Endothelial cell of umbilical vein (primary cell): ENCODE results near the gene BDKRB2. TPM values are rescaled to one million over a fixed set of nuclear protein-coding genes. Genes with fewer than 3 reads are reported as not detected.

Experiments
- BruUV-seq: library from RNA; stranded (reverse); fragments of 400-500 nt; replicated peaks from 2 replicates; lab custom pipeline; 2021; lab: Mats Ljungman, UMichigan
- CTCF ChIA-PET: fragments of 300-600, 350-600 bp; sonication (Branson Sonifier 250); formaldehyde crosslinking; loops from one replicate; lab custom pipeline; 2021; ENCODE audit warnings: antibody characterized with exemption, inconsistent platforms; lab: Charles Lee
- POLR2A ChIA-PET: fragments of 300-600, 350-600 bp; sonication (Branson Sonifier 250); formaldehyde crosslinking; loops from one replicate; lab custom pipeline; 2021; ENCODE audit warnings: antibody characterized with exemption, inconsistent platforms; lab: Charles Lee
- DNase-seq: peaks from one replicate; pipeline ENCODE4 v3.0.0-alpha.2; 2011; ENCODE audit warnings: low read depth, low spot score
- FAIRE-seq: peaks from 2 replicates; lab custom pipeline; 2011; peaks lifted over from hg19 to GRCh38; lab: Jason Lieb, UNC
- H2AFZ ChIP-seq: 2 replicates; pipeline ENCODE4 v1.6.0; 2012; ENCODE audit warnings: low read depth, low read length, control low read depth, inconsistent platforms
- H3K27ac ChIP-seq: 2 replicates; pipeline ENCODE4 v1.5.1; 2011; ENCODE audit warnings: low read depth, mild to moderate bottlenecking, control low read depth, low read length, moderate library complexity; ENCODE audit not compliant: insufficient read depth
- H3K27me3 ChIP-seq, 2 experiments: 2 replicates each; pipeline versions ENCODE4 v1.6.0 to v1.6.1; 2011; ENCODE audit warnings: low read length in 2 of 2, mixed read lengths in 1 of 2; ENCODE audit not compliant: control insufficient read depth in 2 of 2, insufficient read depth in 2 of 2
- H3K36me3 ChIP-seq, 2 experiments: 2 replicates in 1 of 2; 3 replicates in 1 of 2; pipeline ENCODE4 v1.5.1; 2011; ENCODE audit warnings: low read length in 2 of 2, mild to moderate bottlenecking in 1 of 2, moderate library complexity in 1 of 2; ENCODE audit not compliant: control insufficient read depth in 2 of 2, insufficient read depth in 2 of 2; ENCODE audit errors: extremely low read depth in 1 of 2
- H3K4me1 ChIP-seq: 3 replicates; pipeline ENCODE4 v1.5.1; 2011; ENCODE audit warnings: mild to moderate bottlenecking, low read length; ENCODE audit not compliant: control insufficient read depth, insufficient read depth; ENCODE audit errors: extremely low read depth
- H3K4me2 ChIP-seq: 2 replicates; pipeline ENCODE4 v1.6.1; 2011; ENCODE audit warnings: low read length, control low read depth, mixed read lengths; ENCODE audit not compliant: insufficient read depth
- H3K4me3 ChIP-seq, 3 experiments: fragments of 200-600 bp in 1 of 3; sonication (generic), shearing (Covaris generic) in 1 of 3; replicated peaks in 1 of 3; 2 replicates each; pipeline ENCODE4 v1.5.1; 2011 to 2016; ENCODE audit warnings: control low read depth in 3 of 3, low read length in 3 of 3, mild to moderate bottlenecking in 2 of 3, inconsistent platforms in 1 of 3, low read depth in 1 of 3, moderate library complexity in 1 of 3; ENCODE audit not compliant: insufficient read depth in 1 of 3
- H3K79me2 ChIP-seq: 2 replicates; pipeline ENCODE4 v1.6.0; 2012; ENCODE audit warnings: low read length, inconsistent platforms; ENCODE audit not compliant: control insufficient read depth, insufficient read depth
- H3K9ac ChIP-seq: replicated peaks from 2 replicates; pipeline ENCODE3; 2011; ENCODE audit warnings: low read length, control low read depth; ENCODE audit not compliant: insufficient read depth; ENCODE audit errors: extremely low read depth
- H3K9me1 ChIP-seq: replicated peaks from 3 replicates; pipeline ENCODE4 v1.6.0; 2011; ENCODE audit warnings: mild to moderate bottlenecking, low read length; ENCODE audit not compliant: control insufficient read depth, insufficient read depth; ENCODE audit errors: extremely low read depth
- H3K9me3 ChIP-seq: replicated peaks from 2 replicates; pipeline ENCODE4 v1.5.1; 2012; ENCODE audit warnings: low read length, inconsistent platforms; ENCODE audit not compliant: control insufficient read depth, insufficient read depth
- H4K20me1 ChIP-seq: replicated peaks from 2 replicates; pipeline ENCODE3; 2011; ENCODE audit warnings: mild to moderate bottlenecking, low read length; ENCODE audit not compliant: control insufficient read depth, insufficient read depth; ENCODE audit errors: extremely low read depth
- CTCF ChIP-seq, 2 donors: IDR thresholded peaks; 1 replicate in 1 of 2; 2 replicates in 1 of 2; pipeline ENCODE4 v1.5.1; 2011; ENCODE audit warnings: low read length in 2 of 2, mild to moderate bottlenecking in 2 of 2, moderate library complexity in 2 of 2, control low read depth in 1 of 2, inconsistent platforms in 1 of 2, low read depth in 1 of 2; ENCODE audit not compliant: insufficient read depth in 1 of 2; ENCODE audit errors: extremely low read depth in 1 of 2
- EZH2 ChIP-seq: IDR thresholded peaks from 2 replicates; pipeline ENCODE4 v1.6.1; 2012; ENCODE audit warnings: borderline replicate concordance, low read depth, mild to moderate bottlenecking, moderate library complexity, low read length, inconsistent platforms; ENCODE audit not compliant: severe bottlenecking
- FOS ChIP-seq: IDR thresholded peaks from 2 replicates; pipeline ENCODE4 v1.6.1; 2011; ENCODE audit warnings: mild to moderate bottlenecking, low read length, moderate library complexity, borderline replicate concordance; ENCODE audit not compliant: insufficient read depth
- GATA2 ChIP-seq: IDR thresholded peaks from 2 replicates; pipeline ENCODE4 v1.7.0; 2011; ENCODE audit warnings: low read depth, mild to moderate bottlenecking, moderate library complexity, mixed read lengths, low read length; ENCODE audit not compliant: insufficient read length, insufficient read depth
- JUN ChIP-seq: IDR thresholded peaks from 2 replicates; pipeline ENCODE4 v1.6.1; 2011; ENCODE audit warnings: borderline replicate concordance, low read depth; ENCODE audit not compliant: insufficient read length, insufficient read depth
- MAX ChIP-seq: IDR thresholded peaks from 2 replicates; pipeline ENCODE4 v1.6.1; 2011; ENCODE audit not compliant: insufficient read depth, insufficient read length
- MYC ChIP-seq: IDR thresholded peaks from one replicate; pipeline ENCODE4 v1.6.1; 2011; ENCODE audit warnings: mild to moderate bottlenecking, low read depth, low read length
- POLR2A ChIP-seq: IDR thresholded peaks from 2 replicates; pipeline ENCODE4 v1.6.1; 2012; ENCODE audit warnings: low read depth, mild to moderate bottlenecking, control low read depth, low read length
- POLR2AphosphoS5 ChIP-seq: IDR thresholded peaks from 2 replicates; pipeline ENCODE4 v1.6.1; 2012; ENCODE audit warnings: low read depth, mild to moderate bottlenecking, control low read depth, low read length, moderate library complexity; ENCODE audit not compliant: insufficient read depth
- dilution Hi-C: fragments of 300-500 bp; cut with MboI; formaldehyde crosslinking; loops from one replicate; pipeline ENCODE4 v1.15.0; 2019; ENCODE audit warnings: low sequenced_read_pairs; ENCODE audit not compliant: extremely low pct_ligation_motif_present
- intact Hi-C: fragments of 100-400 bp; cut with micrococcal nuclease; formaldehyde crosslinking; loops from one replicate; pipeline ENCODE4 v1.10.0; 2022
- polyA plus RNA-seq, 4 experiments: library from polyadenylated mRNA; depleted of rRNA in 3 of 4; stranded (reverse) in 3 of 4; unstranded in 1 of 4; fragments of >200 nt; gene quantifications; 2 replicates each; pipeline versions ENCODE4 v1.2.1 to v1.2.3, GENCODE V29; 2011 to 2012; ENCODE audit warnings: missing spikeins in 1 of 4
- total RNA-seq: library from RNA; stranded (reverse); gene quantifications from 2 replicates; pipeline ENCODE4 v1.2.3, GENCODE V29; 2021

BDKRB2 gene
- total and polyA plus RNA-seq, 2 donors (not counting 3 experiments of a cell fraction or from before 2014, with no cell fraction given), result 0.22 to 0.77 TPM

- no peak overlapping the region for H3K9ac ChIP-seq
- H3K4me3 ChIP-seq, result no peak overlapping the region
- no peaks in the 10 kb centered on the region for H3K9me1 ChIP-seq
- no peak for DNase-seq
- H4K20me1 ChIP-seq, result no peaks in the 10 kb centered on the region
- no peaks in the 10 kb centered on the region for H3K4me1 ChIP-seq
- no peak overlapping the region for H2AFZ ChIP-seq
- intact Hi-C loops (no loop called here), dilution Hi-C loops (no loop called here)
- H3K4me2 ChIP-seq, result no peak overlapping the region
- H3K9me3 ChIP-seq, result no peaks in the 10 kb centered on the region
- peaks cover 0 to 5% of the 10 kb centered on the region in 2 experiments for H3K36me3 ChIP-seq
- BruUV-seq, result no TSS peak
- H3K27me3 ChIP-seq, result no peaks in the 10 kb centered on the region
- ChIA-PET POLR2A (no interaction called here), CTCF (interaction anchor here (0.9 to 4.4 kb wide), 5 partner anchors 9 to 138 kb away, joined by 3 to 24 read pairs (median 4); no protein-coding TSS in a partner anchor)
- TF ChIP-seq CTCF (IDR thresholded peaks at IDR 0.05; ENCODE audit: extremely low read depth in 1 of 2, insufficient read depth in 1 of 2, low read depth in 1 of 2, low read length in 2 of 2), result no peak
- TF ChIP-seq EZH2, result no peak
- no peak for TF ChIP-seq POLR2AphosphoS5
- no peak for TF ChIP-seq MYC
- no peak for TF ChIP-seq MAX
- no peak for TF ChIP-seq JUN
- no peak for TF ChIP-seq POLR2A
- no peak for TF ChIP-seq GATA2
- no peak for TF ChIP-seq FOS
- no peak overlapping the region for H3K27ac ChIP-seq
- FAIRE-seq, result no peak
- no peaks in the 10 kb centered on the region for H3K79me2 ChIP-seq
Measured at GRCh38 chr14:96286251-96286650, 81.6 kb downstream of the BDKRB2 start.
